Ascending aorta (tissue), 2 donors: ENCODE results near the gene OR2AK2. TPM values are rescaled to one million over a fixed set of nuclear protein-coding genes. Genes with fewer than 3 reads are reported as not detected.
"Not testable (repeated sequence)": the region's sequence is repeated elsewhere in the genome, so short reads cannot be mapped to it uniquely, and the experiment has no call there.

Experiments
- DNase-seq, 2 donors: peaks; one replicate each; pipeline ENCODE4 v3.0.0-alpha.2; 2019; ENCODE audit warnings: low spot score in 2 of 2
- H3K27ac ChIP-seq, 2 donors: fragments of 200-600 bp; sonication (generic); one replicate each; pipeline ENCODE4 v1.5.1; 2016 to 2017; ENCODE audit warnings: mild to moderate bottlenecking in 1 of 2
- H3K27me3 ChIP-seq: fragments of 200-600 bp; sonication (generic); one replicate; pipeline ENCODE4 v1.5.1; 2017
- H3K36me3 ChIP-seq, 2 donors: fragments of 200-600 bp; sonication (generic); one replicate each; pipeline ENCODE4 v1.5.1; 2016
- H3K4me1 ChIP-seq, 2 donors: fragments of 200-600 bp; sonication (generic); one replicate each; pipeline ENCODE4 v1.5.1; 2016 to 2017; ENCODE audit warnings: mild to moderate bottlenecking in 1 of 2
- H3K4me3 ChIP-seq, 2 donors: fragments of 200-600 bp; sonication (generic); one replicate each; pipeline ENCODE4 v1.5.1; 2016 to 2017; ENCODE audit warnings: mild to moderate bottlenecking in 1 of 2
- H3K9me3 ChIP-seq, 2 donors: fragments of 200-600 bp; sonication (generic); one replicate each; pipeline ENCODE4 v1.5.1; 2016
- intact Hi-C: fragments of 100-400 bp; cut with DNase I; formaldehyde crosslinking; loops from one replicate; pipeline ENCODE4 v1.15.1; 2023
- total RNA-seq: library from RNA; depleted of rRNA; stranded (reverse); fragments of >200 nt; gene quantifications from one replicate; pipeline ENCODE4 v1.1.0, GENCODE V29; 2016
- TF ChIP-seq, protein P1 (sequence below), 3 experiments: fragments of 200-600 bp in 2 of 3; fragments of 450-650 bp in 1 of 3; sonication (generic) in 2 of 3; IDR thresholded peaks; one replicate each; pipeline ENCODE4 v1.5.1; 2016 to 2019; ENCODE audit warnings: antibody characterized with exemption in 3 of 3, mild to moderate bottlenecking in 1 of 3, moderate library complexity in 1 of 3

The OR2AK2 gene
- total RNA-seq, 1 donor from 2014 or later: not detected

DNA sequence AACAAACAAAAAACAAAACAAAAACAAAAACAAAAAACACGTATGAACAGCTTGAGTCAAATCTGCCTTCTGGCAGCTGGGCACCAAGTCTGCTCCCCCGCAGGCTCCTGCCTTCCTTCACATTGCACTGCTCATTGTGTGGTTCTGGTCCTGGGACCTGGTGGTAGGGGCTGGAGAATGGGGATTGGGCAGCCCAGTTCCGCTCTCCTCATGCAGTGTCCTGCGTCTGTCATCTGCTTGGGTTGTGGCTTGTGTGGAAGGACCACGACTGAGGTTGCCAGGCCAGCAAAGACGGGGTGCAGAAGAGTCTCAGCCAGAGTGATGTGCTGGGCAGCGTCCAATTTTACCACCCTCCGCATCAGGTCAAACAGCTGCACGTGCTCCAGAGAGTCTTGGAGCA lies 29.3 kb upstream of the OR2AK2 start:
- intact Hi-C loops: no loop called here
- TF ChIP-seq, protein P1, sequence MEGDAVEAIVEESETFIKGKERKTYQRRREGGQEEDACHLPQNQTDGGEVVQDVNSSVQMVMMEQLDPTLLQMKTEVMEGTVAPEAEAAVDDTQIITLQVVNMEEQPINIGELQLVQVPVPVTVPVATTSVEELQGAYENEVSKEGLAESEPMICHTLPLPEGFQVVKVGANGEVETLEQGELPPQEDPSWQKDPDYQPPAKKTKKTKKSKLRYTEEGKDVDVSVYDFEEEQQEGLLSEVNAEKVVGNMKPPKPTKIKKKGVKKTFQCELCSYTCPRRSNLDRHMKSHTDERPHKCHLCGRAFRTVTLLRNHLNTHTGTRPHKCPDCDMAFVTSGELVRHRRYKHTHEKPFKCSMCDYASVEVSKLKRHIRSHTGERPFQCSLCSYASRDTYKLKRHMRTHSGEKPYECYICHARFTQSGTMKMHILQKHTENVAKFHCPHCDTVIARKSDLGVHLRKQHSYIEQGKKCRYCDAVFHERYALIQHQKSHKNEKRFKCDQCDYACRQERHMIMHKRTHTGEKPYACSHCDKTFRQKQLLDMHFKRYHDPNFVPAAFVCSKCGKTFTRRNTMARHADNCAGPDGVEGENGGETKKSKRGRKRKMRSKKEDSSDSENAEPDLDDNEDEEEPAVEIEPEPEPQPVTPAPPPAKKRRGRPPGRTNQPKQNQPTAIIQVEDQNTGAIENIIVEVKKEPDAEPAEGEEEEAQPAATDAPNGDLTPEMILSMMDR (IDR thresholded peaks at IDR 0.05): no peak

DNA sequence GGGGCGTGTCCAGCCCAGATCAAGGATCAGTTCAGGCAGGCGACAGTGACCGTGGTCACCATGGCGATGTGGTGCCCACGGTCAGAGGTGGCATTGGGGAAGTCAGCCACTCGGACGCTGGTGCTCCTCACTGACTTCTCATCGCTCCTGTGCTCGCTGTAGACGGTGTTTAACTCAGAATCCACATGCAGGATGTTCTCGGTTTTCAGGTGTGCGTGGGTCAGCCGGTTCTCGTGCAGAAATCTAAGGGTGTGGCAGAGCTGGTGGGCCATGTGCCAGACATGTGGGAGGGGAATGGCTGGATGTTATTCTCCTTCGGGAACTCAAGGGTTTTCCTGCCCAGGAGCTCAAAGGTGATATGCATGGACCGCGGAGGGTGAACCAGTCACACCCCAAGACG lies 28.6 kb upstream of the OR2AK2 start:
- Histone ChIP-seq H3K4me3 (no peak overlapping the region), H3K27me3 (peaks cover 6% of the 10 kb centered on the region), H3K27ac (no peak overlapping the region), H3K9me3 (no peaks in the 10 kb centered on the region), H3K36me3 (no peaks in the 10 kb centered on the region), H3K4me1 (no peaks in the 10 kb centered on the region)
- TF ChIP-seq, protein P1 (IDR thresholded peaks at IDR 0.05): no peak
- DNase-seq: no peak
- intact Hi-C loops: no loop called here

More for the DNA sequence above, 29.3 kb upstream of the OR2AK2 start:
- no peak for DNase-seq
- Histone ChIP-seq H3K4me1 (no peaks in the 10 kb centered on the region), H3K27me3 (peaks cover 6% of the 10 kb centered on the region), H3K9me3 (no peaks in the 10 kb centered on the region), H3K4me3 (no peak overlapping the region), H3K36me3 (no peaks in the 10 kb centered on the region), H3K27ac (no peak overlapping the region)

GRCh38 chr1:247936965-247937734 lies 27.9 kb upstream of the OR2AK2 start:
- H3K4me3 ChIP-seq: peak overlapping the region; percentile 33 to 42
- TF ChIP-seq, protein P1 (IDR thresholded peaks at IDR 0.05): peak in 2 of 3 experiments; percentile 30 to 34
- peak; percentile 34 to 76 for DNase-seq
- H3K4me1 ChIP-seq, H3K9me3 ChIP-seq, intact Hi-C loops, H3K27me3 ChIP-seq, H3K36me3 ChIP-seq, H3K27ac ChIP-seq: not testable (repeated sequence)

GRCh38 chr1:247942624-247943023 lies 22.4 kb upstream of the OR2AK2 start:
- no peaks in the 10 kb centered on the region for H3K36me3 ChIP-seq
- no peaks in the 10 kb centered on the region for H3K9me3 ChIP-seq
- H3K4me3 ChIP-seq: no peak overlapping the region
- H3K4me1 ChIP-seq: no peaks in the 10 kb centered on the region
- intact Hi-C loops: no loop called here
- no peaks in the 10 kb centered on the region for H3K27me3 ChIP-seq
- TF ChIP-seq, protein P1 (IDR thresholded peaks at IDR 0.05): no peak
- DNase-seq: no peak
- no peak overlapping the region for H3K27ac ChIP-seq

DNA sequence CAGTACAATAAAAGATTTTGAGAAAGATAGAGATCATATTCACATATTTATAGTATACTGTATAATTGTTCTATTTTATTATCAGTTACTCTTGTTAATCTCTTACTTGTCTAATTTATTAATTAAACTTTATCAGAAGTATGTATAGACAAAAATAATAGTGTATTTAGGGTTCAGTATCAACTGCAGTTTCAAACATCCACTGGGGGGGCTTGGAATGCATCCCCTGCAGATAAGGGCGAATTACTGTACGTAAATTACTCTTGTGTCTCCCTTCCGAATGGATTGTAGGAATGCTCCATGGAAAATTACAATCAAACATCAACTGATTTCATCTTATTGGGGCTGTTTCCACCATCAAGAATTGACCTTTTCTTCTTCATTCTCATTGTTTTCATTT lies 16.5 kb upstream of the OR2AK2 start, which contains the start of gene OR2L8:
Gene OR2L8, plus strand, starts transcription at position 301 of the 400 bp plus-strand sequence. Its CDS starts 0 bp downstream, at position 301.
- TF ChIP-seq, protein P1 (IDR thresholded peaks at IDR 0.05): no peak
- no peaks in the 10 kb centered on the region for H3K9me3 ChIP-seq
- DNase-seq: no peak

More for the DNA sequence above, 16.5 kb upstream of the OR2AK2 start, which contains the start of gene OR2L8:
- no peaks in the 10 kb centered on the region for H3K27me3 ChIP-seq
- no peaks in the 10 kb centered on the region for H3K36me3 ChIP-seq
- intact Hi-C loops: no loop called here
- H3K27ac ChIP-seq: no peak within 1 kb of the TSS
- no peak within 1 kb of the TSS for H3K4me3 ChIP-seq
- no peaks in the 10 kb centered on the region for H3K4me1 ChIP-seq
